RWPE1 (cell line): ENCODE measurements around the gene ZNF124.
"Not testable (repeated sequence)": the region's sequence is repeated elsewhere in the genome, so short reads cannot be mapped to it uniquely, and the experiment has no call there.

ENCODE experiments used
- CTCF ChIA-PET: fragments of 350-600 bp; sonication (Branson Sonifier 250); formaldehyde crosslinking; extraction: SDS; loops from one replicate; lab custom pipeline; 2021; lab: Yijun Ruan, JAX
- POLR2A ChIA-PET: fragments of 400-600 bp; formaldehyde crosslinking; extraction: SDS; loops from one replicate; lab custom pipeline; 2020; ENCODE audit warnings: antibody characterized with exemption; ENCODE audit not compliant: low non-redundant PET; lab: Yijun Ruan, JAX
- DNase-seq: peaks from one replicate; pipeline ENCODE4 v3.0.0; 2012; ENCODE audit warnings: low spot score
- H3K27ac ChIP-seq: fragments of 450-650 bp; 2 replicates; pipeline ENCODE4 v1.5.1; 2017
- TF ChIP-seq, protein P1 (sequence below): fragments of 450-650 bp; conservative IDR thresholded peaks from 2 replicates; pipeline ENCODE4 v1.5.1; 2017; ENCODE audit warnings: low read depth, mild to moderate bottlenecking

ZNF124 gene

DNA sequence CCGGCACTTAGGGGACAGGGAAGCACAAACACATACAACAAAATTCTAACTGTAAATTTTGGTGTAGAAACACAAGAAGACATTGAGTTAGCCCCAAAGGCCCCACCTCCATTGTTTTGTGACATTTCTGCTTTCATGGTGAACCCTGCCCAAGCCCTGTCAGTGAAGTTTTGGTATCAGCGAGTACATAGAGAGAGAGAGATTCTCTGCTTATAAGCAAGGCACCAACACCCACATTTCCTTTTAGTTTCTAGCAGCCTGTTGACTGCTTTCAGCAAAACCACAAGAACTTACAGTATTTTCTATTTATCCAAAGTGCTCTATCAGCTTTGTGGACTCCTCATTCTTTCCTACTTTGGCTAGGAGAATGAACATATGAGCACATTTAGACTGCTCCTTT, 24.0 kb downstream of the ZNF124 start:
- POLR2A ChIA-PET, result no interaction called here
- TF ChIP-seq, protein P1, sequence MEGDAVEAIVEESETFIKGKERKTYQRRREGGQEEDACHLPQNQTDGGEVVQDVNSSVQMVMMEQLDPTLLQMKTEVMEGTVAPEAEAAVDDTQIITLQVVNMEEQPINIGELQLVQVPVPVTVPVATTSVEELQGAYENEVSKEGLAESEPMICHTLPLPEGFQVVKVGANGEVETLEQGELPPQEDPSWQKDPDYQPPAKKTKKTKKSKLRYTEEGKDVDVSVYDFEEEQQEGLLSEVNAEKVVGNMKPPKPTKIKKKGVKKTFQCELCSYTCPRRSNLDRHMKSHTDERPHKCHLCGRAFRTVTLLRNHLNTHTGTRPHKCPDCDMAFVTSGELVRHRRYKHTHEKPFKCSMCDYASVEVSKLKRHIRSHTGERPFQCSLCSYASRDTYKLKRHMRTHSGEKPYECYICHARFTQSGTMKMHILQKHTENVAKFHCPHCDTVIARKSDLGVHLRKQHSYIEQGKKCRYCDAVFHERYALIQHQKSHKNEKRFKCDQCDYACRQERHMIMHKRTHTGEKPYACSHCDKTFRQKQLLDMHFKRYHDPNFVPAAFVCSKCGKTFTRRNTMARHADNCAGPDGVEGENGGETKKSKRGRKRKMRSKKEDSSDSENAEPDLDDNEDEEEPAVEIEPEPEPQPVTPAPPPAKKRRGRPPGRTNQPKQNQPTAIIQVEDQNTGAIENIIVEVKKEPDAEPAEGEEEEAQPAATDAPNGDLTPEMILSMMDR, result no peak
- no peak for DNase-seq
- CTCF ChIA-PET, result no interaction called here
- H3K27ac ChIP-seq, result no peak overlapping the region

DNA sequence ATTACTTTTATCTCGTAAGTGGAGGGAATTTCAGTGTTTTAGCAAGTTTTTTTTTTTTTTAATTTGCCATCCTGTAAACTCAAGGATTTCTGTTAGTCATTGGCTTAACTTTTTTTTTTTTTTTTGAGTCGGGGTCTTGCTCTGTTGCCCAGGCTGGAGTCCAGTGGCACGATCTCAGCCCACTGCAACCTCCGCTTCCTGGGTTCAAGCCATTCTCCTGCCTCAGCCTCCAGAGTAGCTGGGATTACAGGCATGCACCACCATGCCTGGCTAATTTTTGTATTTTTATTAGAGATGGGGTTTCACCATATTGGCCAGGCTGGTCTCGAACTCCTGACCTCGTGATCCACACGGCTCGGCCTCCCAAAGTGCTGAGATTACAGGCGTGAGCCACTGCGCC, 24.7 kb downstream of the ZNF124 start:
- H3K27ac ChIP-seq, DNase-seq, POLR2A ChIA-PET: not testable (repeated sequence)
- CTCF ChIA-PET, result interaction anchor here (0.7 to 1.2 kb wide), 2 partner anchors 14 to 316 kb away, joined by 4 to 6 read pairs; no protein-coding TSS in a partner anchor

DNA sequence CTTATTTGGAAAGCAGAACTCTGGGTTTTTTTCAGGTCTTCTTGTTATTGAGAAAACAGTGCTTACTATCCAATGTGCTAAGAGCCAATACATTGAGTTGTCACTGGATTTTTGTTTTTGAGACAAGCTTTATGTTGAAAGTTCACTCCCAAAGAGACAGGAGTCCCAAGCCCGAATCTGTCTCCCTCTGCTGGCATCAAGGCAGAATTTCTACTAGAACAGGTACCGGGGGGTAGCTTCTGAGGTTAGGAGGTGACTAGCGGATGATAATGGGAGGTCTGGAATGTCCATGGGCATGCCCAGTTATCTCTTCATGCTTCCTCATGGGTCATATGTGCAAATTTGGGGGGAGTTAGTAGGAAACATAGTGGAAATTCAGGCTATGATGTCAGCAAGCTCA, 25.1 kb downstream of the ZNF124 start:
- ChIA-PET POLR2A (no interaction called here), CTCF (interaction anchor here (0.7 to 1.2 kb wide), 2 partner anchors 14 to 316 kb away, joined by 4 to 6 read pairs; no protein-coding TSS in a partner anchor)

DNA sequence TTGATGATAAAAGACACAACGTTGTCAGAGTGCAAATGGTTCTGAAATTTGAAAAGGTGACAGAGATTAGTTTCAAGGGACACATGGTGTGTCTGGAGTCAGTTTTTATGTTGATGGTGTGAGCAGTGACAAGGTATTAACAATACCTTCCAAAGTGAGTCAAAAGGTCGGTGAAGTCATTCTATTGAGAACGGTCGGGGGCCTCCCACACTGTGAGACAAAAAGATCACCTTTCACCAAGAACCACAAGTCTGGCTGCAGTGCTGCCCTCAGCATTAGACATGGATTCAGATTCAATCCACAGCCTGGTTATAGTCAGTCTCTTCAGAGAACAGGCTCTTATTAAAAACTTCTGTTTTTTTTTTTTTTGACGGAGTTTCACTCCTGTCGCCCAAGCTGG, 26.5 kb downstream of the ZNF124 start:
- DNase-seq, result no peak
- ChIA-PET CTCF (interaction anchor here (0.6 kb wide), 1 partner anchor 87 kb away, joined by 3 read pairs; no protein-coding TSS in a partner anchor), POLR2A (no interaction called here)
- TF ChIP-seq, protein P1, result no peak
- H3K27ac ChIP-seq, result no peak overlapping the region

More for the DNA sequence above, 25.1 kb downstream of the ZNF124 start:
- DNase-seq, result no peak
- TF ChIP-seq, protein P1, result no peak
- H3K27ac ChIP-seq, result no peak overlapping the region

DNA sequence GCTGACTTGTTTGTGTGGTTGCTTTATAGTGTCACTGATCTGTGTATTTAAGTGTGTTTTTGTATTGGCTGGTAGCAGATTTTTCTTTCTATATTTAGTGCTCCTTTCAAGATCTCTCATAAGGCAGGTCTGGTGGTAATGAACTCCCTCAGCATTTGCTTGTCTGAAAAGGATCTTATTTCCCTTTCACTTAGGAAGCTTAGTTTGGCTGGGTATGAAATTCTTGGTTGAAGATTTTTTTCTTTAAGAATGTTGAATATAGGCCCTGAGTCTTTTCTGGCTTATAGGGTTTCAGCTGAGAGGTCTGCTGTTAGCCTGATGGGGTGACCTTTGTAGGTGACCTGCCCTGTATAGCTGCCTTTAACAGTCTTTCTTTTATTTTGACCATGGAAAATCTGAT, 32.3 kb downstream of the ZNF124 start:
- POLR2A ChIA-PET, H3K27ac ChIP-seq: not testable (repeated sequence)
- CTCF ChIA-PET, result interaction anchor here (0.6 kb wide), 1 partner anchor 14 kb away, joined by 3 read pairs; no protein-coding TSS in a partner anchor

GRCh38 chr1:247131236-247131635, 40.6 kb downstream of the ZNF124 start:
- ChIA-PET POLR2A (no interaction called here), CTCF (no interaction called here)
- TF ChIP-seq, protein P1, result no peak
- no peak overlapping the region for H3K27ac ChIP-seq
- DNase-seq, result no peak

More for the DNA sequence above, 32.3 kb downstream of the ZNF124 start:
- DNase-seq, result not testable (repeated sequence)

- CTCF ChIA-PET, H3K27ac ChIP-seq, DNase-seq, POLR2A ChIA-PET: not testable (repeated sequence)
These were observed 44.1 kb downstream of the ZNF124 start for GRCh38 chr1:247127519-247128282.

DNA sequence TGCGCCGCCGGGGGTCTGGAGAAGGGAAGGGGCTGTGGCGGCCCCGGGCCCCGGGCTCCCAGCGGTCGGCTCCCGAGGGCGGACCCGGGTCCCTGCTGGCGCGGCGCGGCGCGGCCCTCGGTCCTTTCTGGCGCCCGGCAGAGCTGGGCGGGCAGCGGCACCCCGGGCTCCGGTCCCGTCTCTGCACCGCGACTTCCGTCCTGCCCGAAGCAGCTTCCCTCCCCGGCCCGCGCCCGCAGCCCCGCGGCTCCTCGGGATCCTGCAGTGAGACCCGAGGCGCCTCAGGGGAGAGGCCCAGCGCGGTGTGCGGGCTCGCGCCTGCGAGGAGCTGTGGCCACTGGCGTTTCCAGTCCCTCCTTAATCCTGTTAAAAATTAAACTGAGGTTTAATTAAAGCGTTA, 45.2 kb downstream of the ZNF124 start:
- H3K27ac ChIP-seq, CTCF ChIA-PET, POLR2A ChIA-PET, DNase-seq: not testable (repeated sequence)

DNA sequence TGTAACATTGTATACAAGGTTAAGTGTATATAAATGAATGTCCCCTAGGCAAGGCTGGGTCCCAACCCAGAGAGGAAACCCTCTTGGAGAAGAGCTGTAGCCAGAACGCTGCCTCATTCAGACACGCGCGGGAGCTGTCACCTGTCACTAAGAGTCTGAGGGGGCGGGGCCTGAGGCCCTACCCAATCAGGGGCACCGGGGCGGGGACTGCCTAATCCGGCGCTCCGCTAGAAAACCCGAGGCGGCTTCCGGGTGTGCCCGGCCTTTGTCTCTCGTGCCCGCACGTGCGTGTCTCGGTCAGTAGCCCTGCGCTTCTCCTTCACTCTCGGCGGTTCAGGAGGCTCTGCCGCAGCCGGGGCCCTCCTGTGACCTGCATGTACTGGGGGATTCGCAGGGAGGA, 45.7 kb downstream of the ZNF124 start:
- H3K27ac ChIP-seq, CTCF ChIA-PET, POLR2A ChIA-PET, DNase-seq: not testable (repeated sequence)
